Mucosa of descending colon (tissue), 3 donors: ENCODE measurements around the gene TPP1. TPM values are rescaled to one million over a fixed set of nuclear protein-coding genes. Genes with fewer than 3 reads are reported as not detected.

Experiments
- ATAC-seq: fragments of 200-7000 bp; cut with Tn5 transposase; one replicate; pipeline ENCODE4 v1.9.1; 2020; ENCODE audit warnings: mild to moderate bottlenecking, moderate library complexity
- DNase-seq, 3 donors: peaks; one replicate each; pipeline ENCODE4 v3.0.0-alpha.2; 2020
- H3K36me3 ChIP-seq: fragments of 200-600 bp; one replicate; pipeline ENCODE4 v1.8.0; 2021; ENCODE audit warnings: low read depth, mild to moderate bottlenecking
- H3K4me1 ChIP-seq: fragments of 200-600 bp; one replicate; pipeline ENCODE4 v1.8.0; 2021; ENCODE audit warnings: low read depth, mild to moderate bottlenecking
- H3K4me3 ChIP-seq: fragments of 200-600 bp; one replicate; pipeline ENCODE4 v1.8.0; 2021; ENCODE audit warnings: mild to moderate bottlenecking
- H3K9me3 ChIP-seq: fragments of 200-600 bp; one replicate; pipeline ENCODE4 v1.8.0; 2021; ENCODE audit warnings: mild to moderate bottlenecking
- intact Hi-C, 2 donors: fragments of 100-400 bp; cut with DNase I in 1 of 2; cut with micrococcal nuclease in 1 of 2; formaldehyde crosslinking; loops; one replicate each; pipeline versions ENCODE4 v1.11.0 to v1.11.1; 2022; cut with DNase I, micrococcal nuclease
- total RNA-seq, 3 donors: library from RNA; stranded (reverse); fragmentation: NEBNext Ultra II Directional in 2 of 3; extraction: Animal tissue kit (Norgen Biotek cat#: 25700) in 2 of 3; gene quantifications; one replicate each; pipeline versions ENCODE4 v1.2.1 to v1.2.4, GENCODE V29; 2021 to 2023
- TF ChIP-seq, protein P1 (sequence below): fragments of 200-600 bp; IDR thresholded peaks from one replicate; pipeline ENCODE4 v1.8.0; 2022; ENCODE audit warnings: antibody characterized with exemption, mild to moderate bottlenecking
- donor health status: DM: no; HTN: no; CAD: no; lungs with moderate emphysema.
- donor health status: DM: no; HTN: no; CAD: no.
- donor health status: DM: no; HTN: yes; CAD: no.

The TPP1 gene
- total RNA-seq, 3 donors from 2014 or later: 86.4 to 116 (median 93.8) TPM

GRCh38 chr11:6584528-6584927 is 34.7 kb downstream of the TPP1 start:
- TF ChIP-seq, protein P1, sequence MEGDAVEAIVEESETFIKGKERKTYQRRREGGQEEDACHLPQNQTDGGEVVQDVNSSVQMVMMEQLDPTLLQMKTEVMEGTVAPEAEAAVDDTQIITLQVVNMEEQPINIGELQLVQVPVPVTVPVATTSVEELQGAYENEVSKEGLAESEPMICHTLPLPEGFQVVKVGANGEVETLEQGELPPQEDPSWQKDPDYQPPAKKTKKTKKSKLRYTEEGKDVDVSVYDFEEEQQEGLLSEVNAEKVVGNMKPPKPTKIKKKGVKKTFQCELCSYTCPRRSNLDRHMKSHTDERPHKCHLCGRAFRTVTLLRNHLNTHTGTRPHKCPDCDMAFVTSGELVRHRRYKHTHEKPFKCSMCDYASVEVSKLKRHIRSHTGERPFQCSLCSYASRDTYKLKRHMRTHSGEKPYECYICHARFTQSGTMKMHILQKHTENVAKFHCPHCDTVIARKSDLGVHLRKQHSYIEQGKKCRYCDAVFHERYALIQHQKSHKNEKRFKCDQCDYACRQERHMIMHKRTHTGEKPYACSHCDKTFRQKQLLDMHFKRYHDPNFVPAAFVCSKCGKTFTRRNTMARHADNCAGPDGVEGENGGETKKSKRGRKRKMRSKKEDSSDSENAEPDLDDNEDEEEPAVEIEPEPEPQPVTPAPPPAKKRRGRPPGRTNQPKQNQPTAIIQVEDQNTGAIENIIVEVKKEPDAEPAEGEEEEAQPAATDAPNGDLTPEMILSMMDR: no peak
- H3K4me1 ChIP-seq: no peaks in the 10 kb centered on the region
- no peak for ATAC-seq
- intact Hi-C loops: no loop called here
- H3K9me3 ChIP-seq: peaks cover 20% of the 10 kb centered on the region
- no peak for DNase-seq
- no peaks in the 10 kb centered on the region for H3K36me3 ChIP-seq
- no peak overlapping the region for H3K4me3 ChIP-seq

GRCh38 chr11:6583584-6583983 is 35.6 kb downstream of the TPP1 start:
- DNase-seq: no peak
- H3K4me1 ChIP-seq: no peaks in the 10 kb centered on the region

DNA sequence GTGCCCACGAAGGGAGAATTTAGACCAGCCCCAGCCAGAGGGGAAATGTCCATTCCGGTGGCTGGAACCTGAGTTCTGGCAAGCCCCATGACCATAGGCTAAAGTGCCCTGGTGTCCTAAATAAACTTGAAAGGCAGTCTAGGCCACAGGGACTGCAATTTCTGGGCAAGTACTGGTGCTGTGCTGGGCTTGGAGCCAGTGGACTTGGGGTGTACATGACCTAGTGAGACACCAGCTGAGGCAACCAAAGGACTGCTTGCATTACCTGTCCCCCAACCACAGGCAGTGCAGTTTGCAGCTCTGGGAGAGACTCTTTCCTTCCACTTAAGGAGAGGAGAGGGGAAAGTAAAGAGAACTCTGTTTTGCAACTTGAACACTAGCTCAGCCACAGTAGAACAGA is 39.5 kb downstream of the TPP1 start:
- peaks cover 16% of the 10 kb centered on the region for H3K9me3 ChIP-seq
- no peaks in the 10 kb centered on the region for H3K36me3 ChIP-seq
- intact Hi-C loops: no loop called here
- ATAC-seq (no peak), DNase-seq (no peak)
- TF ChIP-seq, protein P1: no peak
- no peaks in the 10 kb centered on the region for H3K4me1 ChIP-seq
- H3K4me3 ChIP-seq: no peak overlapping the region

More at GRCh38 chr11:6583584-6583983, 35.6 kb downstream of the TPP1 start:
- Histone ChIP-seq H3K4me3 (no peak overlapping the region), H3K36me3 (no peaks in the 10 kb centered on the region), H3K9me3 (peaks cover 20% of the 10 kb centered on the region)
- intact Hi-C loops: no loop called here
- TF ChIP-seq, protein P1: no peak
- ATAC-seq: no peak

DNA sequence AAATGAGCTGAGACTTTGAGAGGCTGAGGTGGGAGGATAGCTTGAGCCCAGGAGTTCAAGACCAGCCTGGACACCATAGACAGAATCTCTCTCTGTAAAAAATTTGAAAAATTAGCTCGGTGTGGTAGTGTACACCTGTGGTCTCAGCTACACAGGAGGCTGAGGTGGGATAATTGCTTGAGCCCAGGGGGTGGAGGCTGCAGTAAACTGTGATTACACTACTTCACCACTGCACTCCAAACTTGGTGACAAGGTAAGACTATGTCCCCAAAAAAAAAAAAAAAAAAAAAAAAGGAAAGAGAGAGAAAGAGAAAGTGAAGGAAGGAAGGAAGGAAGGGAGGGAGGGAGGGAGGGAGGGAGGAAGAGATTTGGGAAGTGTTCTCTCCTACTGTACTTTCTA is 41.1 kb downstream of the TPP1 start:
- no peak for DNase-seq
- no peaks in the 10 kb centered on the region for H3K36me3 ChIP-seq
- TF ChIP-seq, protein P1: no peak
- ATAC-seq: no peak
- no peak overlapping the region for H3K4me3 ChIP-seq
- intact Hi-C loops: no loop called here
- no peaks in the 10 kb centered on the region for H3K4me1 ChIP-seq
- H3K9me3 ChIP-seq: peaks cover 3% of the 10 kb centered on the region

DNA sequence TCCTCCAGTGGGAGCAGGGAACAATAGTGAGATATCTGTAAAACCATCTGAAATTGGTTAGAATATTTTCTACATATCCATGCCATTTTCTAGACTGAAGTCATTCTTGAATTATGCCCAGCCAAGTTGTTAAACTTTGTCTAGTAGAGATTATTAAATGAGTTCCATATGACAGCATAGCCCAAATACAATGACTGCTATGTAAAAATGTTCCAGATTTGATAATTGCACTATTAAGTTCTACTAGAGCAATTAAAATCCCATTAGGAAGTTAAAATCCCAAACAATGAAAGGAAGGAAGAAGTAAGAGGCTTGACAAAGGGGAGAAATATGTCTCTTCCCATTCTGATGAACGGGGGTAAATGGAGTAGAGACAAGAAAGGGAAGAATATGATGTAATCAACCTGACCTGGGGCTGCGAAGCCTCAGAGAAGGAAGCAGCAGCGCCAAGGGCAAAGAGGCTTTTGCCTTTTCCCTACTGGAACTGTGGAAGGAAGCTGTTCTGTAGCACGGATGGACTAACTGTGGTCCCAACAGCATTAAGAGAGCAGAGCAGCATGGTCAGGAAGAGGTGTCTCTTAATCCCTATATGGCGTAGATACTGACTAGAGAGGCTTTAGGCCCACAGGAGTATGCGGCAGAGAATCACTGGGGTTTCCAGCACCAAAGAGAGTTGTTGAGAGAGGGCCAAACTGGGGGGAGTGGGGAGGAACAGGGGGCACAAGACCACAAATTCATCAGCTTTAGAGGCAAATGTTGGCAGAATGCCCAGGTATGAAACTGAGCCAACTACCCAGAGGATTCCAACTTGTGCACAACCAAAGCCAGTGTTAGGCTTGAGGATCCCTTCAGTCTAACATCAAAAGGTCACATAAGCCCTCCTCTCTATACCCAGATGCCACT is 42.5 kb downstream of the TPP1 start:
- TF ChIP-seq, protein P1: no peak
- DNase-seq (no peak), ATAC-seq (no peak)
- no peak overlapping the region for H3K4me3 ChIP-seq
- H3K4me1 ChIP-seq: no peaks in the 10 kb centered on the region
- H3K36me3 ChIP-seq: no peaks in the 10 kb centered on the region
- no peaks in the 10 kb centered on the region for H3K9me3 ChIP-seq
- intact Hi-C loops: no loop called here
